Astrocyte of the hippocampus (primary cell): ENCODE results near the gene KIF18A.

Experiments used
- DNase-seq: peaks from one replicate; pipeline ENCODE4 v3.0.0; 2011; ENCODE audit warnings: low read depth, low spot score

The KIF18A gene

GRCh38 chr11:28043930-28044709, 63.8 kb downstream of the KIF18A start:
- DNase-seq, result no peak

- DNase-seq, result no peak
Measured at GRCh38 chr11:28040384-28040783, 67.6 kb downstream of the KIF18A start.

GRCh38 chr11:28038775-28039174, 69.2 kb downstream of the KIF18A start:
- DNase-seq, result no peak

- no peak for DNase-seq
Measured at GRCh38 chr11:28026634-28027290, 81.2 kb downstream of the KIF18A start.

- DNase-seq, result peak; percentile 2
Measured at GRCh38 chr11:28017816-28018215, 90.1 kb downstream of the KIF18A start.

GRCh38 chr11:28011813-28012212, 96.1 kb downstream of the KIF18A start:
- no peak for DNase-seq

GRCh38 chr11:28009996-28010395, 98.0 kb downstream of the KIF18A start:
- no peak for DNase-seq

GRCh38 chr11:28009388-28009787, 98.6 kb downstream of the KIF18A start:
- peak; percentile 30 for DNase-seq

GRCh38 chr11:28003615-28004014, 104.3 kb downstream of the KIF18A start:
- DNase-seq, result no peak

GRCh38 chr11:27998552-27998951, 109.4 kb downstream of the KIF18A start:
- no peak for DNase-seq

- DNase-seq, result no peak
Measured at GRCh38 chr11:27997344-27997743, 110.6 kb downstream of the KIF18A start.

- no peak for DNase-seq
Measured at GRCh38 chr11:27996066-27996465, 111.9 kb downstream of the KIF18A start.

GRCh38 chr11:27995083-27995482, 112.9 kb downstream of the KIF18A start:
- no peak for DNase-seq

- DNase-seq, result no peak
Measured at GRCh38 chr11:27991736-27992135, 116.2 kb downstream of the KIF18A start.

GRCh38 chr11:27977527-27977926, 130.4 kb downstream of the KIF18A start:
- no peak for DNase-seq

- DNase-seq, result no peak
Measured at GRCh38 chr11:27977031-27977430, 130.9 kb downstream of the KIF18A start.

- no peak for DNase-seq
Measured at GRCh38 chr11:27976262-27976661, 131.7 kb downstream of the KIF18A start.

GRCh38 chr11:27973851-27974536, 134.0 kb downstream of the KIF18A start:
- DNase-seq, result no peak

GRCh38 chr11:27972522-27973170, 135.3 kb downstream of the KIF18A start:
- DNase-seq, result no peak

GRCh38 chr11:27971171-27971570, 136.8 kb downstream of the KIF18A start:
- DNase-seq, result no peak
